Measurements from ENCODE around the gene ADCY2.

DNA sequence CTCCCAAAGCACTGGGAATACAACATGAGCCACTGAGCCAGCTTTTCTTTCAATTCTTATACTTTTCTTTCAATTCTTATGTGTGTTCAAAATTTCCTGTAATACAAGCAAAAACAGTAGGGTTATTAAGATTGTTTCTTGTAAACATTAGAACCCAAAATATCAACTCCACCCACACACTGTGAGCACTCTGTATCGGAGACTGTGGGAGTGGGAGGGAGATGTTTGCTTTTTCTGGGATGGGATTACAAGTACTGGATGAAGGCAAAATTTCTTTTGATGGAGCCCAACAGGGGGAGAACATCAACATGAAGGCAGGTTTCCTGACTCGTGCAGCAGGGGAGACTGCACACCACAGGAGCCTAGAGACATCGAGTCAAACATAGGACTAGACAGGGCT lies 459.7 kb downstream of the ADCY2 start:
- no peak for TF ChIP-seq POLR2A (IDR thresholded peaks at IDR 0.05; ENCODE audit: low read length)
- TF ChIP-seq GATA1 (IDR thresholded peaks at IDR 0.05; ENCODE audit: low read depth, low read length), result no peak
